HG02763 (cell line): ENCODE data around the gene TSPEAR.
"Not testable (repeated sequence)": the region's sequence is repeated elsewhere in the genome, so short reads cannot be mapped to it uniquely, and the experiment has no call there.

ENCODE experiments used
- ATAC-seq: cut with Tn5 transposase; IDR thresholded peaks from one replicate; pipeline ENCODE4 v1.9.1; 2021; ENCODE audit warnings: mild to moderate bottlenecking, moderate library complexity; ENCODE audit not compliant: unreplicated experiment

The TSPEAR gene

DNA sequence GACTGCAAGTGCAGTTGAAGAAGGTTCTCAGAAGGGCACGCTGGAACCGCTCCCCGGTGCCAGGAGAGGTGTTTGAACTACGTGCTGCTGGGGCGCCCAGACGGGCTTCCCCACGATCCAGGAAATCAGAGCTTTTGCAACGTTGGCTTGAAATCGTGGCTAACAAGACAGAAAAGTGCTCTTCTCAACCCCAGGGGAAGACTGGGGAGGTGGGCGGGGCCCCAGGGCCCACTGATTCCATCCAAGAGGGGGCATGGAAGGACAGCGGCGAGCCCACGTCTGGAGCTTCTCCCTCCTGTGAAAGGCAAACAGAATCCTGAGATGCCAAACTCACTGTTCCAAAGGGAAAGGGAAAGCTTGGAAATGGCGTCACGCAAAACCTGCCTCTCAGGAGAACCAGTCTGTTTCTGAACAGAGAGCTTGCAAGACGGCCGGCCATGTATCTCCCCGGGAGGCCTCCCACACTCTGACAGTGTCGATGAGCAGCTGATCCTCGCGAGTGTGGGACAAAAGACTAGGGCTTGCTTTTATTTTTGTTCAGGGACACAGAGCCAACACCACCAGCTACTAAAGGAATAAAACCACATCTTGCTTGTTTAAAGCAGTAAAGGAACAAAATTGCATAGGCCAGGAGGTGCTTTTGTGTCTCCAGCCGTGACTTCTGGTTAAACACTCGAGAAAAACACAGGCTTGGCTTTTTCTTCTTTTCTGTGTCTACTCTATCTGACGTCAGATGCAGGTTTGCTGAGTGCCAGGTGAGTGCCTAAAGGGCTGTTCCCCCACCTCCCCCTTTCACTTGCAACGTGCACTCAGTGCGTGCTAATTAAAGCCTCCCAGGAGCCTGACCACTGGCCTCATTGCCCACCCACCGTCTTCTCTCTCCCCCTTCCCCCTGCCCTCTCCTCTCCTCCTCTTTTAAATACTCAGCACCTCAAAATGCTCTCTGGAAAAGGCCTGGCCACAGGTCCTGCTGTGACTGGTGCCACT, 214.5 kb downstream of the TSPEAR start:
- ATAC-seq = no peak

DNA sequence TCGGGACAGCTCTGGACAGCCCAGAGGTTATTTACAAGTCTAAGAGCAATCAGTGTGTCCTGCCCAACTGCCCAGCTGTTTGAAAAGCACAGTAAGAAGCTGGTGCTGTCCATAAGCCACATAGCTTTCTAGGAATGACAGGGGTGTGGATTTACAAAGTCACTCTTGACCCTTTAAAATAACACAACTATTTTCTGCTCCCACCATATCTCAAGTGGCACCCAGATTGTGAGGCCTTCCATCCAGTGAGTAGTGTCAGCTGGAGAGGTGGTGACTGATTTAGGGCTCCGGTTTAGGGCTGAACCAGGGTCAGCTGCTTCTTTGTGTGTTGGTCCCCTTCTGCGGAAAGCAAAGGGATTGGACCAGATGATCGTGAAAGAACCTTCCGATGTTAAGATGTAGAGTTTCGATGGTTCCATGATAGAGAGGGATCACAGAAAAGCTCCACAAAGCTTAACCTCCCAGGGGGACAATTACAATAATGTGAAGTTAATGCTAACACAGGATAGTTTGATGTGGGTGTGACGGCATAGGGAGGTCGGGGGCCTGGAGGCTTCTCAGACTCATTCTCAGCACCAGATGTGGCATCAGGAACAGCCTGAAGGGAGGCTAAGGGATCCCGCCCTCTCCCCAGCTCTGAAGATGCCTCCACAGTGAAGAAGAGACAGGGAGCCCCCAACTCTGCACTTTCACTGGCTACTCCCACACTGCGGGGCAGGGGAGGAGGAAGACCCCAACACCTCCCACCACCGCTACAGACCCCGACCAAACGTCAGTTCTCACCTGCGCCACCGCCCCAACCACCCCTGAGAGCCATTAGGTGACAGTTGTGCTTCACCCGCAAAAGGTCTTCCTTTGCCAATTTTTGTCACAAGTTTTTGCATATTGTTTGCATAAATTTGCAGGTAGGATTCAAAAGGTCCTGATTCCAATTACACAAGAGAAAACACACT, 215.5 kb downstream of the TSPEAR start:
- ATAC-seq = no peak

DNA sequence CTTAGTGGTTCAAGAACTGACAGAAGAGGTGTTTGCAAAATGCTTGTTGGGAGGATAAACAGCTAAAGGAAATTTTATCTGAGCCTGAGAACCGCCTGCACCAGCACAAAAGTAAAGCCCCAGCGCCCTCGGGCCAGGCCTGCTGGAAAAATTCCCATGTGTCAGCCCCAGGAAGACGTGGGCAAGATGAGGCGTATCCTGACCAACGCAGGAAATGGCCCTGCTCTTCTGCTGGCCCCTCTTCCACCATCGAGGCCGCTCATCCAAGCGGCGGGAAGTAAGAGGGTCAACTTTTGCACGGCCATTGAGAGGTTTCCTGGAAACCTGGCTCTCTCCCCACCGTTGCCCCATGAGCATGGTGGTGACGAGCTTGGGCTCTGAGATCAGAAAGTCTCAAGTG, 216.4 kb downstream of the TSPEAR start:
- no peak for ATAC-seq

DNA sequence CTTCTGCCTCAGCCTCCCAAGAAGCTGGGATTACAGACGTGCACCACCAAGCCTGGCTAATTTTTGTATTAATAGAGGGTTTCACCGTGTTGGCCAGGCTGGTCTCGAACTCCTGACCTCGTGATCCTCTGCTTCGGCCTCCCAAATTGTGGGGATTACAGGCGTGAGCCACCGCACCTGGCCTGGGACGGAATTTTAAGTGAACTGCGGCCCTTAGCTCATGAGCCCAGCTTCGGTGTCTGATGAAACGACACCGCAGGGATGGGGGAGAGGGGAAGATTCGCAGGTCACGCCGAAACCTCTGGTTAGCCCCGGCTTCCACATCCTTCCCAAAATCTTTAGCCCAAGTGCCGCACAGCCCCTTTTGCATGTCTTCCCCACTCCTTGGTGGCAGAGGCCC, 217.0 kb downstream of the TSPEAR start:
- ATAC-seq = no peak

DNA sequence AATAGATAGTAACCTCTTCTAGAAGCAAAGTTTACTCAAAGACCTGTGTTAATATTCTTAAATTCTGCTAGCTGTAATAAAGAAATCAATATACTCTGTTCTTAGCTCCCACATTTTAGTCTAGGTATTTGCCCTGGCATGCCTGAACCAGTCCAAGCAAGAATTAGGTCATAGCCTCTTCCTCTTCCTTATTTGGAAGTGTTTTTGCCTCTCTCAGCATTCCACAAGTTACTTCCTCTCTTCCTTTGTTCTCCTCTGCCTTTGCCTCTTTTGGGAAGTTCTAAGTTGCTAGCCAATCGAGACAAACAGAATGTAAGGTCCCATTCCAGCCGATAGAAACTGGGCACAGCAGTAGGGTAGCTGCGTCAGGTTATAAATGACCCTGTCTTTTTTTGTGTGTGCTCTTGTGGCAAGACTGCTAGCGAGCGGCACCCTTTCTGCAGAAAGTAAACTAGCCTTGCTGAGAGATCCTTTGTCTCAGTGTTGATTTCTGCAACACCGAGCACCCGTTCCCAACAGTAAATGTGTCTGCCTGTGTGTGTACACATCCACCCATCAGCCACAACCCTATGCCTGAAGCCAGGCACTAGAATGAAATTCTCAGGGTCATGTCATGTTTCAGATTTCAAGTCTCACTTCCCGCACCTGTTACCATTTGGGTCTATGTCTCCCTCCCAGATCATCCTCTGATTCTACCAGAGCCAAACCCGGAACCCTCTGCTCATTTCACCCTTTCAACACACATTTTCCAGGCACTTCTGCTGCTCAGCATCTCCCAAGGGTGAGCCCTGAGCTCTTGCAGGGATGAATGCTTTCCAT, 218.6 kb downstream of the TSPEAR start:
- ATAC-seq = no peak

DNA sequence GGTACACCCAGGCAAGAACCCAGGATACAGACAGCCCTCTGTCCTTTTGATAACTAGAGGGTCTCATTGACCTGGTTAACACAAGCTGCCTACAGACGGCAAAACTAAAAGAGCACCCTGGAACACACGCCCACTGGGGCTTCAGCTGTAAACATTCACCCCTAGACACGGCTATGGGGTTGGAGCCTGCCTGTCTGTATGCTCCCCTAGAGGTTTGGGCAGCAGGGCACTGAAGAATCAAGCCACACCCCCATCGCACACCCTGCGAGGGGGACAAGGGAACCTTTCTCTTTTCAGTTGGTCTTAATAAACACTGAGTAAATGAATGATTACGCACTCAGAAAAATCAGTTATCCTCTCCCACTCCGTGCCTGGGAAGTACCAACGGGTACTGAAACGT, 220.6 kb downstream of the TSPEAR start:
- no peak for ATAC-seq

DNA sequence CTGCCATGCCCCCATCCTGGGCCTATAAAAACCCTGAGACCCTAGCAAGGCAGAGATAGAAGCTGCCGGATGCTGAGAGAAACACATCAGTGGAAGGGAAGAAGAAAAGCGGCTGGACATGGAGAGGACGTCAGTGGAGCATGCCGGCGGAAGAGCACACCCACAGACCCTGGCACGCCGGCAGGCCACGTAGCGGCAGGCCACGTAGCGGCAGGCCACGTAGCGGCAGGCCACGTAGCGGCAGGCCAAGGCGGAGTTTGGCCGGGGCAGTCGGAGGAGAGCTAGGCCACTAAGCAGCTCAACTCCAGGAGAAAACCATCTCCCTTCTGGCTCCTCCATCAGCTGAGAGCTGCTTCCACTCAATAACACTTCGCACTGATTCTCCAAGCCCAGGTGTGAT, 221.0 kb downstream of the TSPEAR start:
- ATAC-seq = no peak

DNA sequence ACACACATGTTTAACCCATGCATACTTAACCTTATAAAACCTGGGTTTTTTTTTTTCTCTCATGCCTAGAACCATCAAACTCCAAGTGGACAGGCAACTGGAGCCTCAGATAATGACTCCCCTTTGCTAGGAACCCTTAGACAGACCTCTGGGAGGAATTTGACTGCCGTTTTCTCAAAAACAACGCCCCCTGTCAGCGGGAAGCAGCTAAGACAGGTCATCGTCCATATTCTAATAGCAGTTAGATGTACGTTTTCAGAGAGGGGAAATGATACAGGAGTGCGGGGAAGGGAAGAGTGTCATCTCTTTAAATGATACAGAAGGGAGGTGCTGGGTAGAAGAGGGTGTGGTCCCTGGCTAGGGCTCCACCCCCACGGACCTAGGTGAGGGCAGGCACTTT, 221.4 kb downstream of the TSPEAR start:
- ATAC-seq = no peak

DNA sequence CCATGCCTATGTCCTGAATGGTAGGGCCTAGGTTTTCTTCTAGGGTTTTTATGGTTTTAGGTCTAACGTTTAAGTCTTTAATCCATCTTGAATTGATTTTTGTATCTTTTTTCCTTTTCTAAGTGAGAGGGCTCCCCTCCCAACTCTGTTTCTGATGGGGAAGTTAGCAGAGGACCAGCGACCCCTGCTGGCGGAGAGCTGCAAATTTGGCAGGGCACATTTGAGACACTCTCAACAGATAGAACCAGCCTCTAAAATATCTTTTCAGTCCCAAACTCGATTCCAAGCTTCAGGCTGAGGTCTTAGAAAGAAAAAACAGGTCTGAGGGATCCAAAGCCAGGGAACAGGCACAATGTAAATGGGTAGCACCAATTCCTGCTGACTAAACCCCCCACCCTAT, 223.5 kb downstream of the TSPEAR start:
- ATAC-seq = no peak

DNA sequence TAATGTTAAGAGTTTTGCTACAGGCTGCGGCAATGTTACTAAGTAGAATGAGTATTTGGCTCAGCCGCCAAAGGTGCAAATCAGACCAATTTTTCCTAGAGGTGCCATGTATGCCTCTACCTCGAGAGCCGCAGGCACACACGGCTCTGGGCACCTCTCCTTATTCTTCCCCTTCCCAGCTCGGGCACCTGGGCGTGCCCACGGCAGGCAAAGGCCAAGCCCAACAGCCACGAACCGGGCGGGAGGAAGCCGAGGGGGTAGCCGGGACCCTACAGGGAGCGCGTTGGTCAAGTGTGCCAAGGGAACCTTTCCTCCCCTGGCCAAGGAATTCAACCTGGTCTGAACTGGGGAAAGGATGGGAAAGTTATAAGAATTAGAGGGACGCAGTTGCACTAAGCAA, 225.1 kb downstream of the TSPEAR start:
- ATAC-seq = no peak

DNA sequence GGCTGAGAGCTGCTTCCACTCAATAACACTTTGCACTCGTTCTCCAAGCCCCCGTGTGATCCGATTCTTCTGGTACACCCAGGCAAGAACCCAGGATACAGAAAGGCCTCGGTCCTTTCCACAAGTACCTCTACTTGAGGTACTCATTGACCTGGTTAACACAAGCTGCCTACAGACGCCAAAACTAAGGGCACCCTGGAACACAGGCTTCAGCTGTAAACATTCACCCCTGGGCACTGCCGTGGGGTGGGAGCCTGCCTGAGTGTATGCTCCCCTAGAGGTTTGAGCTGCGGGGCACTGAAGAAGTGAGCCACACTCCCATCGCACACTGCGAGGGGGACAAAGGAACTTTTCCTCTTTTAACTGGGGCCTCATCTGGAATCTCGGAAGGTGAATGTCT, 225.6 kb downstream of the TSPEAR start:
- no peak for ATAC-seq

DNA sequence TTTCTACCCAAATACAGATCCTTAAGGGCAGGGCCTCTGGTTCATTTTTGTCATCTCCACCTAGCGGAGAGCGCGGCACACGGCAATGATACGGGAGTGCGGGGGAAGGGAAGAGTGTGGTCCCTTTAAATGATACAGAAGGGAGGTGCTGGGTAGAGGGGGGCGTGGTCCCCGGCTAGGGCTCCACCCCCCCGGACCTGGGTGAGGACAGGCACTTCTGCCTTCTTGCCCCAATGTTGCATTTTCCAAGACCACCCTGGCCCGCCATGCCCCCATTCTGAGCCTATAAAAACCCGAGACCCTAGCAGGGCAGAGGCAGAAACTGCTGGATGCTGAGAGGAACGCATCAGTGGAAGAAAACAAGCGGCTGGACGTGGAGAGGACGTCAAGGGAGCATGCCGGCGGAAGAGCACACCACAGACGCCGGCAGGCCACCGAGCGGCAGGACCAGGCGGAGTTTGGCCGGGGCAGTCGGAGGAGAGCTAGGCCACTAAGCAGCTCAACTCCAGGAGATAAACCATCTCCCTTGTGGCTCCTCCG, 226.0 kb downstream of the TSPEAR start:
- ATAC-seq = no peak

DNA sequence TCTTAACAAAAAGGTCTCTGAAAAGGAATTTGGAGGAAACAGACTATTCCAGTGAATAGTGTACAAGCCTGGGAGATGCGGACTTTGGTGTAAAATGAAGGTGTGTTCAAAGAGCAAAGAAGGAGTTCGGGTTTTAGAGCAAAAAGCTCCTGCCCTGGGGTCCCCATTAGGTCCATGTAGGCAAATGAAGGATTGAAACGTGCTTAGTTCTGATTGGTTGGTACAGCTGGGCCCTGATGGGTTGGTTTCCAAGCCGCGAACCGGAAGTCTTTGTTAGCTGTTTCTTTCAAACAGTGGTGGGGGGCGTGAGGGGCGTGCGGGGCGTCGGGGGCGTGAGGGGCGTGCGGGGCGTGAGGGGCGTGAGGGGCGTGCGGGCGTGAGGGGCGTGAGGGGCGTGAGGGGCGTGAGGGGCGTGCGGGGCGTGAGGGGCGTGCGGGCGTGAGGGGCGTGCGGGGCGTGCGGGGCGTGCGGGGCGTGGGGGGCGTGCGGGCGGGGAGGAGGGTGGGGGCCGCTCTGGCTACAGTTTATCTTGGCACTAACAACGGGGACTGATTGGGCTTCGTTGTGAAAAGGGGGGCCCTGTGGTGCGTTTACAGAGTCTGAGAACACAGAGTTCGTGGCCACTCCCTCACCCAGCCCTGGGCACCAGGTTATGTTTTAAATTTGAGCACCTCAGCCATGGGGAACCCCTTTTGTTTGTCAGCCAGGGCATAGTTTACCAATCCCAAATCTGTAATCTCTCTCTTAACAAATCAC, 226.7 kb downstream of the TSPEAR start:
- ATAC-seq = no peak

DNA sequence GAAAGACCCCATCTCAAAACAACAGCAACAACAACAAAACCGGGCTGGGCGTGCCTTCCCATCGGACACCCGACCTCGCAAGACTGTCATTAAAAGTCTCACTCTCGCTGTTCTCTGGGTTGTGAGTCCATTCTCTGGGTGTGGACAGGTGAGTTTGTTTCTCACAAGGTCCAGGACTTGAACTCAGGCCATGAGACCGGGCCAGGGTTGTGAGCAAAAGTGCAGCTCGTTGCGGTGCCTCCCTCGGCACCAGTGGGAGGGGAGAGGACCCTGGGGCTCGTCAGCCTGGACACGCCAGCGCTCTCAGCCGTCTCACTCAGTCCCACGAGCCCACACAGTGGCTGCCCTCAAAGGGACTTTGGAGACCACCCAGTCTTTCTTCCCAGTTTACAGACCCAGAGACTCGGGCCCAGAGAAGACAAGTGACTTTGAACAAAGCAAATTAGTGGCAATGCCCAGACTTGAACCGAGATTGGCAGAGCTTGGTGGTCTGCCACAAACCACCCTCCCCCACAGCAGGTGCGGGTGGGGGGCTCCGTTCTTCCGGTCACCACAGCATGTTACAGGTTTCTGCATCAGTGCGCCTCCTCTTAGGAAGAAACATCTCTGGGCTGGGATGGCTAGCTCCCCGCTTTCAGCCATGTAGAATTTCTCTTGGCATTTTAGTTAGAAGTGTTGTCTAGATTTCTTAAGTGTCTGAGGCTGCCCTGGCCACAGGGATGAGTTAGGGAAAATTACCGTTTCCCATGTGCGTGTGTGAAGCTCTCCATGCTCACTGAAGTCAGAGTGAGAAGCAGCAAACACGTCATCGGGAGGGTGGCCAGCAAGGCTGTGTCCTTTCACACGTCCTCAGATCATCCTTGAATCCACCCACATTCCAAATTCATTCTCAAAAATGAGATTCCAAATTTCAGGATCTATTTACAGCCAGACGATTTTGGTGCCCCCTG, 227.8 kb downstream of the TSPEAR start:
- ATAC-seq = no peak

DNA sequence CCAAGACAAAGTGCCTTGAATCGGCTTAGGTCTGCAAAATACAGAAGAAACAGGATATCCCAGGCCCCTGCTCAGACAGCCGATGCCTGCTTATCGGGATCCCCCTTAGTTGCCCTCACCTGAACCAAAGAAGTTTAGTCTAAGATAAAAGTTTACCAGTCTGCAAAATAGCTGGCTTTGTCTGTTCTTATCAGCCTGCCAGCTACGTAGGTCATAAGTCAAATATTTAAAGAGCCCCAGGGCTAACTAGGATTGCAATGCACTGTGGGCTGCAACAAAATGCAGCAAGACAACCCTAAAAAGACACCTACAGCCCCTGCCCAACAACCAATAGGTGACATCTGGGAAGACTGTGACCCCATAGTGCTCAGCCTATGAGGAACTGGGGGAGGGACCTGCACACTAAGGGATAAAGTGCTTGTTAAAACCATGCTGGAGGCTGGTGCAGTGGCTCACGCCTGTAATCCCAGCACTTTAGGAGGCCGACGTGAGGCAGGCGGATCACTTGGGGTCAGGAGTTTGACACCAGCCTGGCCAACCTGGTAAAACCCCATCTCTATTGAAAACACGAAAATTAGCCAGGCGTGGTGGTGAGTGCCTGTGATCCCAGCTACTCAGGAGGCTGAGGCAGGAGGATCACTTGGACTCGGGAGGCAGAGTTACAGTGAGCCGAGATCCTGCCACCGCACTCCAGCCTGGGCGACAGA, 228.6 kb downstream of the TSPEAR start:
- ATAC-seq = no peak

DNA sequence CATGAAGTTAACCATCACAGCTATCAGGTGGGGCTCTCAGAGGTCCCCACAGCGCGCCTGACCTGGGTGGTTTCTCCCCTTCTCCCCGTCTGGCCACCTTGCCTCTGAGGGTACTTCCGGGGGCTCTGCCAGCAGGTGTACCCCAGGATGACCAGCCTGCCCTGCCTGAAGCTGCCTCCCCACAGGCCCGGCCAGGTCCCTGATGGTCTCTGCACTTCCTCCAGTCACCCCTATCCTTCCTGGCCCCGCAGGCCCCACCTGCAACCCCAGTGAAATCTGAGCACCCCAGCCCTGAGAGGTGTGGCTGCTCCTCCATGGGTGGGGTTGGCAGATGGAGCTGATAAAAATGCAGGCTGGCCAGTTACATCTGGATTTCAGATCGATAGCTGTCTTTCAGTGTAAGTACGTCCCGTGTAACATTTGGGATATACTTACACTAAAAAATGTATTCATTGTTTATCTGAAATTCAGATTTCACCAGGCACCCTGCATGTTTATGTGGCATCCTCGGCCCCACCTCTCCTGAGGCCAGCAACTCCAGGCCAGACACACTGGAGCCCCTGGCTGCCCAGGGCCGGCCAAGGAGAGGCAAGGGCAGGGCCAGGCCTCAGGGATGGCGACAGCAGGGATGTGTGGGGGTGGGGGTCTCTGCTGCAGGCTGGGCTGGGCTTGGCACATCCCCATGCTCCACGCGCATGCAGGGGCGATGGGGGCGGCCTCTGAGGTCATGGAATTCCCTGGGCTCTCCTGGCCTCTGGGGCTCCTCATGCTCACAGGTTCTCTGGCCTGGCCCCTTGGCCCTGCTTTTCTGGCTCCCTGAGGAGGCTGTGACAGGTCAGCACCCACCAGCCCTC, 230.9 kb downstream of the TSPEAR start:
- no peak for ATAC-seq

DNA sequence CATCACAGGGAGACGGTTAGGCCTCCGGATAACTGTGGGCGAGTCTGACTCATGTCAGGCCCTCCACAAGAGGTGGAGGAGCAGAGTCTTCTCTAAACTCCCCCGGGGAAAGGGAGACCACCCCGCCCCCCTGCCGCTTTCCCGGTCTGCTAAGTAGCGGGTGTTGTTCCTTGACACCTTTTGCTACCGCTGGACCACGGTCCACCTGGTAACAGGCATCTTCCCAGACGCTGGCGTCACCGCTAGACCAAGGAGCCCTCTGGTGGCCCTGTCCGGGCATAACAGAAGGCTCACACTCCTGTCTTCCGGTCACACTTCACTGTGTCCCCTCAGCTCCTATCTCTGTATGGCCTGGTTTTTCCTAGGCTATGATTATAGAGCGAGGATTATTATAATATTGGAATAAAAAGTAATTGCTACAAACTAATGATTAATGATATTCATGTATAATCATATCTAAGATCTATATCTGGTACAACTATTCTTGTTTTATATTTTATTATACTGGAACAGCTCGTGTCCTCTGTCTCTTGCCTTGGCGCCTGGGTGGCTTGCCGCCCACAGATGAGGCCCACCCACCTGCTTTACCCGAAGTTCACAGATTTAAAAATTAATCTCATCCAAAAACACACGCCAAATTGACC, 231.7 kb downstream of the TSPEAR start:
- ATAC-seq = not testable (repeated sequence)
